ENCODE measurements around the gene TSPAN9.

TSPAN9 gene

DNA sequence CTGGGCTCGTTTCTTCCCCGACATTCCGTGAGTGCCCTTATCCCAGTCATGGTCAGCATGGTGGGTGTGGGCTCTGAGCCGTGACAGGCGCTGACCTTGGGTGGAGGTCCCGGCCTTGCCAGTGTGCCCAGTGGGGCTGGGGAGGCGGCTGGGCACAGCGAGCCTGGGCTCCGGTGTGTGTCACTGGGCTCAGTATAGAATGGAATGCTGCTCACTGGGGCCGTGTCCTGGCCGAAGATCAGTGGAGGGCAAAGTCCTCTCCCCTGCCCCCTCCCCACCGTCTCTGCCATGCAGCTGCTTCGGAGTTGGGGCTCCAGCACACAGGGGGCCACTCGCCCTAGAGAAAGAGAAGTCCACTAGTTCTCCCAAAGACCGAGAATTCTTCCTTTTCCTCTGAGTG lies 164.4 kb downstream of the TSPAN9 start:
- no CpG with 5 or more reads among the region's 15 CpGs for WGBS (ENCODE audit: extremely low coverage, insufficient coverage, low lambda C conversion rate)
- Histone ChIP-seq H3K4me3 (ENCODE audit: low read length) (no peak overlapping the region), H3K27ac (ENCODE audit: low read depth, low read length) (no peak overlapping the region)

DNA sequence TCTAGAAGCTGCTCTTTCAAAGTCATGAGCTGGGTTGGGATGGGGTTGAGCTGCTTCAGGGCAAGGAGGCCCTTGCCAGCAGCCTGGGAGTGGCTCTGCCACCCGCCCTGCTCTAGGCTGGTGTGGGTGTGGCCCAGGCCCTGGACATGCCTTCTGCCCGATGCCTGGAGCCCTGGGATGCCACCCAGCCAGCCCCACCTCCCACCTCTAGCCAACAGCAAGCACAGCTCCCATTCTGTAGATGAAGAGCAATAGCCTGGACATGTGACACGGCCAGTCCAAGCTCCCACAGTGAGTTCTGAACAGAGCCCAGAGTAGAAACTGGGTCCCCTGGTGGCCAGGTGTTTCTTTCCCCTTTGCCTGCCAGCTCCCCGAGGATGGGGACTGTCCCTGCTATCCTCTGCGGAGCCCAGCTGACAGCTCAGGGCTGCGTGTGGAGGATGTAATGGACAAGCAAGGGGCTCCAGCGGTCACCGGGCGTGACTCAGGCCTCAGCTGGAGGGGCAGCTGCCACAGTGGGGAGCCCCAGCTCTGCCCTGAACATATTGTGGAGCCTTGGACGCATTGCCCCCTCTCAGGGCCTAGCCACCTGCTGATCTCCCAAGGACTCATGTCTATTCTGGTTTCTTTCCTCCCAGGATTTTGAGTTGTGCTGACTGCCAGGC lies 165.2 kb downstream of the TSPAN9 start:
- Histone ChIP-seq H3K79me2 (ENCODE audit: control insufficient read depth, insufficient read depth, low read length) (no peaks in the 10 kb centered on the region), H3K18ac (ENCODE audit: low read length) (no peak overlapping the region), H4K8ac (ENCODE audit: low read depth, low read length) (no peak overlapping the region), H3K4me1 (ENCODE audit: control insufficient read depth, low read depth, low read length) (no peaks in the 10 kb centered on the region), H3K27me3 (ENCODE audit: insufficient read depth, low read length, poor library complexity) (no peaks in the 10 kb centered on the region), H3K4me3 (ENCODE audit: low read length) (no peak overlapping the region), H4K5ac (ENCODE audit: low read length) (no peak overlapping the region), H3K27ac (ENCODE audit: low read depth, low read length) (no peak overlapping the region), H3K36me3 (ENCODE audit: control insufficient read depth, insufficient read depth, low read length) (no peaks in the 10 kb centered on the region), H2BK120ac (ENCODE audit: low read depth, low read length) (no peak overlapping the region), H3K23ac (ENCODE audit: low read length) (no peak overlapping the region), H3K79me1 (ENCODE audit: low read length) (no peaks in the 10 kb centered on the region), H3K56ac (ENCODE audit: low read length) (no peak overlapping the region), H2BK15ac (replicated peaks; ENCODE audit: low read depth) (no peak overlapping the region), H2BK5ac (ENCODE audit: low read length) (no peak overlapping the region), H3K4ac (ENCODE audit: low read depth, low read length) (no peak overlapping the region), H3K4me2 (ENCODE audit: low read length) (no peak overlapping the region), H3K9ac (ENCODE audit: low read length) (no peak overlapping the region), H2AK5ac (ENCODE audit: low read length) (no peak overlapping the region)
- no CpG with 5 or more reads among the region's 10 CpGs for WGBS (ENCODE audit: extremely low coverage, insufficient coverage, low lambda C conversion rate)
- DNase-seq: no peak

More for the DNA sequence above, 164.4 kb downstream of the TSPAN9 start:
- Histone ChIP-seq H3K27me3 (ENCODE audit: insufficient read depth, low read length, poor library complexity) (no peaks in the 10 kb centered on the region), H3K4me1 (ENCODE audit: control insufficient read depth, low read depth, low read length) (peaks cover 2% of the 10 kb centered on the region), H3K79me2 (ENCODE audit: control insufficient read depth, insufficient read depth, low read length) (no peaks in the 10 kb centered on the region), H2BK120ac (ENCODE audit: low read depth, low read length) (no peak overlapping the region), H2AK5ac (ENCODE audit: low read length) (no peak overlapping the region), H3K56ac (ENCODE audit: low read length) (no peak overlapping the region), H2BK5ac (ENCODE audit: low read length) (no peak overlapping the region), H3K79me1 (ENCODE audit: low read length) (no peaks in the 10 kb centered on the region), H4K5ac (ENCODE audit: low read length) (no peak overlapping the region), H3K36me3 (ENCODE audit: control insufficient read depth, insufficient read depth, low read length) (no peaks in the 10 kb centered on the region), H2BK15ac (replicated peaks; ENCODE audit: low read depth) (no peak overlapping the region), H3K9ac (ENCODE audit: low read length) (no peak overlapping the region), H3K18ac (ENCODE audit: low read length) (no peak overlapping the region), H4K8ac (ENCODE audit: low read depth, low read length) (no peak overlapping the region), H3K23ac (ENCODE audit: low read length) (no peak overlapping the region), H3K4me2 (ENCODE audit: low read length) (no peak overlapping the region), H3K4ac (ENCODE audit: low read depth, low read length) (no peak overlapping the region)
- no peak for DNase-seq

DNA sequence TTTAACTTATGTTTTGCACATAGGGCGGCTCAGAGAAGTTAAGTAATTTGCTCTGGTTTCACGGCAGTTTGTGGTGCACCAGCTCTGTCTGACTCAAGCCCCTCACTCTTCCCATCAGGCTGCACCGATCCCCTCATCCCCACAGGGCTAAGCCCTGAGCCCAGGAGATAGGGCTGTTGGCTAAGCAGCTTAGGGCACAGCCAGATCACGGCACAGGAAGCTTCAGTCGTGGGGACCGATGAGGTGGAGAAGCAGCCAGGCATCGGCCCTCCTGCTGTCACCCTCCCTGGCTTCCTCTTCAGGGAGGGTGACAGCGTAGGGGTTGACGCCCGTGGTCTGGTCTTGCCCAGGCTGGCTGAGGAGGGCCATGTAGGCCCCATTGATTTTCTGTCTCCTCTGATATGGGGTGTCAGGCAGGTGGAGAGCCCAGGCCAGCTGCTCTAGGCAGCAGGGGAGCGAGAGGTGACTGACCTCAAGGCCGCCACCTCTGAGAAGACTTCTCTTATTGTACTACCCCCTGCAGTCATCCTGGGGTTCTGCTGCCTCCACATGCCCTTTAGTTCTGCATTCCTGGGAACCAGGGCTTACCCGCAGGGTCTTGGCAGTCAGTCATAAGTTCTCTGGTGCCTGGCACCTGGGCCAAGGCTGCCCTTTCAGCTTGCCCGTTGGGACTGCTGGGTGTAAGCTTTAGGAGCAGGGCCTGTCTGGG lies 166.4 kb downstream of the TSPAN9 start:
- Histone ChIP-seq H2BK15ac (replicated peaks; ENCODE audit: low read depth) (no peak overlapping the region), H4K8ac (ENCODE audit: low read depth, low read length) (no peak overlapping the region), H3K23ac (ENCODE audit: low read length) (no peak overlapping the region), H2BK5ac (ENCODE audit: low read length) (no peak overlapping the region), H3K36me3 (ENCODE audit: control insufficient read depth, insufficient read depth, low read length) (no peaks in the 10 kb centered on the region), H3K79me2 (ENCODE audit: control insufficient read depth, insufficient read depth, low read length) (no peaks in the 10 kb centered on the region), H4K5ac (ENCODE audit: low read length) (no peak overlapping the region), H3K4me1 (ENCODE audit: control insufficient read depth, low read depth, low read length) (no peaks in the 10 kb centered on the region), H3K27me3 (ENCODE audit: insufficient read depth, low read length, poor library complexity) (no peaks in the 10 kb centered on the region), H3K9ac (ENCODE audit: low read length) (no peak overlapping the region), H3K56ac (ENCODE audit: low read length) (no peak overlapping the region), H3K18ac (ENCODE audit: low read length) (no peak overlapping the region), H3K4me2 (ENCODE audit: low read length) (no peak overlapping the region), H2AK5ac (ENCODE audit: low read length) (no peak overlapping the region), H3K4ac (ENCODE audit: low read depth, low read length) (no peak overlapping the region), H3K4me3 (ENCODE audit: low read length) (no peak overlapping the region), H2BK120ac (ENCODE audit: low read depth, low read length) (no peak overlapping the region), H3K79me1 (ENCODE audit: low read length) (no peaks in the 10 kb centered on the region), H3K27ac (ENCODE audit: low read depth, low read length) (no peak overlapping the region)
- DNase-seq: no peak
- WGBS (ENCODE audit: extremely low coverage, insufficient coverage, low lambda C conversion rate): no CpG with 5 or more reads among the region's 14 CpGs

DNA sequence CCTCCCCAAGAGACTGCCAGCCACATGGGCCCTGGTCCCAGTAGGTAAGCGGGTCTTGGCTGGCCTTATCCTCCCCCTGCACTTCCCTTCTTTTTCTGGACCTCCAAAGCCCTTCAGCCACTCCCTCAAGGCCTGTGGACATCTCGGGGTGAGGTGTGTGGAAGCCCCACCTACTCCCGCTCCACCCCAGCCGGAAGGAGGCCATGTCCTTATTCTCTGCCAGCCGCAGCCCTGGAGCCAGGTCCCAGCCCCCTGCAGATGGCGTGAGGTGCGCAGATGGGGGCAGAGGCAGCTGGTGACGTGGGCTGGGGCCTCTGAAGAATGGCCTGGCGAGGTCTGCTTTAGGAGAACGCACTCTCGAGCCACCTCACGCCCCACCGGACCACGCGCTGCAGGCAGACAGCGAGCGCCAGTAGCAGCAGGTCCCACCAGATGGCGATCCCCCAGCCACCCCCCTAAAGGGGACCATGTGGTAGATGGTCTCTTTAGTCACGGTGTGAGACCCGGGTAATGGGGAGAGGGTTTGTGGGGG lies 167.1 kb downstream of the TSPAN9 start:
- no peak overlapping the region for H3K4me2 ChIP-seq (ENCODE audit: low read length)
- no peak for DNase-seq
- H3K4ac ChIP-seq (ENCODE audit: low read depth, low read length): no peak overlapping the region
- no peak overlapping the region for H3K4me3 ChIP-seq (ENCODE audit: low read length)
- H3K23ac ChIP-seq (ENCODE audit: low read length): no peak overlapping the region
- no peaks in the 10 kb centered on the region for H3K79me2 ChIP-seq (ENCODE audit: control insufficient read depth, insufficient read depth, low read length)
- WGBS (ENCODE audit: extremely low coverage, insufficient coverage, low lambda C conversion rate): no CpG with 5 or more reads among the region's 20 CpGs
- no peak overlapping the region for H4K8ac ChIP-seq (ENCODE audit: low read depth, low read length)
- H3K27me3 ChIP-seq (ENCODE audit: insufficient read depth, low read length, poor library complexity): no peaks in the 10 kb centered on the region
- no peak overlapping the region for H2BK15ac ChIP-seq (replicated peaks; ENCODE audit: low read depth)
- H3K4me1 ChIP-seq (ENCODE audit: control insufficient read depth, low read depth, low read length): peaks cover 5% of the 10 kb centered on the region
- H3K79me1 ChIP-seq (ENCODE audit: low read length): no peaks in the 10 kb centered on the region
- H3K36me3 ChIP-seq (ENCODE audit: control insufficient read depth, insufficient read depth, low read length): no peaks in the 10 kb centered on the region
- no peak overlapping the region for H2BK5ac ChIP-seq (ENCODE audit: low read length)
- H3K9ac ChIP-seq (ENCODE audit: low read length): no peak overlapping the region
- no peak overlapping the region for H3K27ac ChIP-seq (ENCODE audit: low read depth, low read length)
- H3K56ac ChIP-seq (ENCODE audit: low read length): no peak overlapping the region
- no peak overlapping the region for H2AK5ac ChIP-seq (ENCODE audit: low read length)
- H4K5ac ChIP-seq (ENCODE audit: low read length): no peak overlapping the region
- no peak overlapping the region for H2BK120ac ChIP-seq (ENCODE audit: low read depth, low read length)
- no peak overlapping the region for H3K18ac ChIP-seq (ENCODE audit: low read length)

DNA sequence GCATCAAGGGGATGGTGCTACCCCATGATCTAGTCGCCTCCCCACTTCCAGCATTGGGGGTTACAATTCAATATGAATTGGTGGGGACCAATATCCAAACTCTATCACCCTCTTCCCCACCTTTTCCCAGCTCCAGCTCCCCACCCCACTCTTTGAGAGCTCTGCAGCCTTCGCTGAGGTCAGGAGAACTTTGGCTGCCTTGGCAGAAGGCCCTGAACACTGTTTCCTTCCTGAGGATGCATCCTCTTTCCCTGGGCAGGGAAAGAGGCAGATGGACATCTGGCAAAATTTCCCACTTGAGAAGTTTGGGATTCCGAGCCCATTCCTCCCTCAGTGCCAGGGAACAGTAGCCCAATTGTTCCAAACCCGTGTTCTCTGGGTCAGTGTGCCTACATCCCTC lies 169.1 kb downstream of the TSPAN9 start:
- Histone ChIP-seq H3K27ac (ENCODE audit: low read depth, low read length) (no peak overlapping the region), H3K79me1 (ENCODE audit: low read length) (no peaks in the 10 kb centered on the region), H4K5ac (ENCODE audit: low read length) (no peak overlapping the region), H3K23ac (ENCODE audit: low read length) (no peak overlapping the region), H3K79me2 (ENCODE audit: control insufficient read depth, insufficient read depth, low read length) (no peaks in the 10 kb centered on the region), H2BK120ac (ENCODE audit: low read depth, low read length) (no peak overlapping the region), H3K4me1 (ENCODE audit: control insufficient read depth, low read depth, low read length) (peaks cover 6% of the 10 kb centered on the region), H3K4me2 (ENCODE audit: low read length) (no peak overlapping the region), H3K18ac (ENCODE audit: low read length) (no peak overlapping the region), H3K4me3 (ENCODE audit: low read length) (no peak overlapping the region), H3K9ac (ENCODE audit: low read length) (no peak overlapping the region), H4K8ac (ENCODE audit: low read depth, low read length) (no peak overlapping the region), H2AK5ac (ENCODE audit: low read length) (no peak overlapping the region), H2BK15ac (replicated peaks; ENCODE audit: low read depth) (no peak overlapping the region), H3K27me3 (ENCODE audit: insufficient read depth, low read length, poor library complexity) (no peaks in the 10 kb centered on the region), H3K4ac (ENCODE audit: low read depth, low read length) (no peak overlapping the region), H2BK5ac (ENCODE audit: low read length) (no peak overlapping the region), H3K36me3 (ENCODE audit: control insufficient read depth, insufficient read depth, low read length) (no peaks in the 10 kb centered on the region), H3K56ac (ENCODE audit: low read length) (no peak overlapping the region)
- DNase-seq: no peak
- WGBS (ENCODE audit: extremely low coverage, insufficient coverage, low lambda C conversion rate): no CpG with 5 or more reads among the region's 4 CpGs
